Measurements from ENCODE around the gene DHODH.
"Not testable (repeated sequence)": the region's sequence is repeated elsewhere in the genome, so short reads cannot be mapped to it uniquely, and the experiment has no call there.

DHODH gene

DNA sequence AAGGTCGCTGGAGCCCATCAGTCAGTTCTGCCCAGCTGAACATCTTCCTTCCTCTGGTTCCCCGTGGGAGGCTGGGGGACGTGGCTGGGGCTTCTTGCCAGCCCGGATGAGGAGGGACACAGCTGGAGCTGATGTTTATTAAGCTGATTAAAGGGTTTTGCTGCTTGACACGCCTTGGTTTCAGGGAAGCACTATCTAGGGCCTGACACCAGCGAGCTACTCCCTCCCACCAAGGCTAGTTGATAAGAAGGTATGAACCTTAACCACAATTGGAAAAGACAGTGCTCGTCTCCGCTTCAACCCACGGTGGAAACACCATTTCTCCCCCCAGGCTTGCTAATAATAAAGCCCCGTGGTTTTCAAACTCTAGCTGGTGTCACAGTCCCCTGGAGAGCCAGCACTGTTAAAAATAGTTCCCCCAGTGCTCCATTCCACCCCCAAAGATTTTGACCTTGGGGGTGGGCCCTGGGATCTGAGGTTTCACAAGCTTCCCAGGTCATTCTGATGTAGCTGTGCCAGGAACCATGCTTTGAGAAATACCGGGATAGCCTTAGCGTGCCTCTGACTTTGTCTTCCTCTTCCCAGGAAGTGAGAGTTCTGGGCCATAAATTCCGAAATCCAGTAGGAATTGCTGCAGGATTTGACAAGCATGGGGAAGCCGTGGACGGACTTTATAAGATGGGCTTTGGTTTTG is 5.5 kb downstream of the DHODH start:
- no peak for DNase-seq

DNA sequence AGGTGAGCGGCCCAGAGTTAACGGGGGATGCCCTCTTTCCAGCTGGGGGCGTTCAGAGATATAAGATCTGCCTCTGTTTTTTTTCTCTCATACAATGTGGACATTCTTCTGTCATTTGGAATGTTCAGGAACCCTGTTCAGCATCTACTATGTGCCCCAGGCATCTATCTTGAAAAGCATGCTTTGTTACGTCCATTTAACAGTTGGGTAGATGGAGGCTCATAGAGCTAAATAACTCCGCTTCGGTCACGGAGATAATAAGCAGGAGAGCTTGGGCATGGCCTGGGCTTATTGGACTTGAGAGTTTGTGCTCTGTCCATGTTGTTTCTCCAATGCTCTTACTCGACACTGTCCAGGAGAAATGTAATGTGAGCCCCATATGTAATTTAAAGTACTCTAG is 6.1 kb downstream of the DHODH start:
- DNase-seq: no peak

DNA sequence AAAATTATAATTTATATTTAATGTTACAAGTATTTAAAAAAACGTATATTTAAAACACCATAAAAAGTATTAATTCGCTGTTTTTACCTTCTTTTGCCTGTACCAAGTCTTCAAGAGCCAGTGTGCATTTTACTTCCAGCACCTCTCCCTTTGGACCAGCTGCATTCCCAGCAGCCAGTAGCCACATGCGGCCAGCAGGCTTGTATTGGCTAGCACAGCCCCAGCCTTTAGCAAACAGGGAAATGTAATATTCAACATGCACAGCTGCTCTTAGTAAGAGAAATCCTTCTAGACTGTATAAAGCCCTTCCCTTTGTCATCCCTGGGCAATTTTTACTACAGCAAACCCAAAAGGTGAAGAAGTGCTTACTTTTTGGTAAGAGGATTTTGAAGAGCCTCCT is 6.6 kb downstream of the DHODH start:
- no peak for DNase-seq

DNA sequence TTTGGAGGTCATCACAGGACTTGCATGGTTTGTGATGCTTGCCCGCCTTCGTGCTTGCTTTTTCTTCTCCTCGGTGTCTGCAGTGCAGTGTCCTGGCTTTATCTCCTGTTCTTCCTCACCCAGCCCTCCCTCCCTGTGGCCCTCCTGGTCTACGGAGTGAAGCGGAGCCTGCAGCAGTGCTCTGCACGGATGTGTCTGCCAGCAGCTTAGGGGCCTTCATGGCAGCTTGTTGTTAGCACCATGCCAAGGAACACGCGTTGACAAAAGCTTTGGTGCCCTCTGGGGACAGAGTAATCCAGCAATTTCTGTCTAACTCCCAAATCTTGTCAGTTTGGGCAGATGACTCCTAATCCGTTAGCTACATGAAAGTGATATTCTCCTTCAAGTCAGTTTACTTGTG is 9.9 kb downstream of the DHODH start:
- no peak for DNase-seq

DNA sequence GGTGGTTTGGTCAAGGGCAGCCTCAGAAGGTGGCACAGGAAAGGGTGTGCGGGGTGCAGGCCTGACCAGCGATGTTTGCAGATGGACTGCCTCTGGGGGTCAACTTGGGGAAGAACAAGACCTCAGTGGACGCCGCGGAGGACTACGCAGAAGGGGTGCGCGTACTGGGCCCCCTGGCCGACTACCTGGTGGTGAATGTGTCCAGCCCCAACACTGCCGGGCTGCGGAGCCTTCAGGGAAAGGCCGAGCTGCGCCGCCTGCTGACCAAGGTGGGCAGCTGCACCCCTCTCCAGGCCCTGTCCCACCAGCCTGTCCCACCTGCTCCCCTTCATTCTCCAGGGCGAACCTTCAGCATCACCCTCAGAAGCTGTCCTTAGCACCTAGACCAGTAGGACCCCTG is 12.5 kb downstream of the DHODH start:
- no peak for DNase-seq

DNA sequence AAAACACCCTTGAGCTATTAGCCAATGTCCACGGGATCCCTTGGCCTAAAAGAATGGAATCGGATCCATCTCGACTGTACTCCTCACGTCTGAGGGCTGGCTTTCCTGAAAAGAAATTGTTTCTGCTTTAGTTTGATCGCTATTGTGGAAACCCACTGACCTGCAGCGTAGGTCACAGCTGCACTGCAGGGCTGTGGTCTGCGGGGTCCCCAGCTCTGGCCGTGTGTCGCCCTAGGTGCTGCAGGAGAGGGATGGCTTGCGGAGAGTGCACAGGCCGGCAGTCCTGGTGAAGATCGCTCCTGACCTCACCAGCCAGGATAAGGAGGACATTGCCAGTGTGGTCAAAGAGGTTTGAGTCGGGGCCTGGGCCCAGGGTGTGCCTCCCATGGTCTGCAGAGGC is 13.6 kb downstream of the DHODH start:
- DNase-seq: no peak

DNA sequence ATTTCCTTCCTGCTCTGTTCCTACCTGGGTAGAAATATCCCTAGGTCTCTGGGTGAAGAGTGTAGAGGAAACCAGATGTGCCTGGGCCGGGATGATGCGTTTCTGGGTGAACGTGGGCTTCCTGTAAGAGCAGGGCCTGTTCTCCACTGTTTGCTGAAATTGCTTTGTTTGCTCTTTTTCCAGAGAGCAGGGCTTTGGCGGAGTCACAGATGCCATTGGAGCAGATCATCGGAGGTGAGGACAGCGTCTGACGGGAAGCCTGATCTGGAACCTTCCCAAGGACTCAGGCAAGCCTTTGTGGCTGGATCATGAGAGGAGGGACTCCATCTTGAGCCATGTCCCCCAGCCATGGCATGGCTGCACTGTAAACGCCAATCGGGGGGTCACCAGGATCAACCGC is 15.4 kb downstream of the DHODH start:
- no peak for DNase-seq

DNA sequence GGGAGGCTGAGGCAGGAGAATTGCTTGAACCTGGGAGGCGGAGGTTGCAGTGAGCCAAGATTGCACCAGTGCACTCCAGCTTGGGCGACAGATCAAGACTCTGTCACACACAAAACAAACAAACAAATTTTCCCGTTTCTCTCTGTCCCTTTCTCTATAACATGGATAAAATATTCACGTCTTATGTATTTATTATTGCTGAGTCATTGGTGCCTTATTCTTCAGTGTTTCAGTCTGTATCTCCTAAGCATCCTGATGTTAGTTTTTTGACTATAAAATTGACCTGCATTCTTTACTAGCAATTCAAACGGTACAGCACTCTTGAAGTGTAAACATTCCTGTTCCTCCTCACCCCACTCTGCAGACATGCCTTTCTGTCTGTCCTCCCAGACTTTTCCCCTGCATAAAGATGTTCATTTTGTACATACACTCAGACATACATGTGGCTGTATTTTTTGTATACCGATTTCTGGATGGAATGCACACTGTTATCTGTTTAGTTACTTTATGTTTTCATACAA is 16.4 kb downstream of the DHODH start:
- no peak for DNase-seq

DNA sequence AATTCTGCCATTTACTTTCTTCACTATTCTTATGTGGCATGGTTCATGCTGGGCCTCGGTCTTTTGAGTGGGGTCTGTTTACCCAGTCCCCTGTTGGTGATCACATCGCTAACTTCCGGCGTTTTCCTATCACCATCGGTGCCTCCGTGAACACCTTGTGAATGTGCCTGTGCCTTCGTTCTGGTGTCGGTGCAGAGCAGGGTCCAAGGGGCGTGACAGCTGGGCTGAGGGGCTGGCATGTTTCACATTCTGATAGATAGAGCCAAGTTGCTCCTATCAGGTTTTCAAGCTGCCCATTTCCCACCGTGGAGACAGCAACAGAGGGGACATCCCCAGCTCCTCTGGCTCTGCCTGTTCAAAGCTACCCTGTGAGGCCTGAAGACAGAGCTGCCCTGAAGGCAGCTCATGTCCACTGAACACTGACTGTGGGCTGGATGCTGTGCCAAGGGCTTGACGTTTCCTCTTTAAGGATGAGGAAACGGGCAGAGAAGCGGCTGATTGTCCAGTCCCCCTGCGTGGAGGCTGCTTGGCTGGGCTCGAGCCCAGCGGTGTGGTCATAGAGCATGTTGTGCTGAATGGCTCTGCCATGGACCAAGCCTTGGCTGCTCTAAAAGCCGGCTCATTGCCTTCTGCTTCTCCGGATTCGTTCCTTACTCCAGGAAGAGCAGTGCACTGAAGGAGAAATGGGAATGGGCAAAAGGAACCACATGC is 17.0 kb downstream of the DHODH start:
- DNase-seq: no peak

DNA sequence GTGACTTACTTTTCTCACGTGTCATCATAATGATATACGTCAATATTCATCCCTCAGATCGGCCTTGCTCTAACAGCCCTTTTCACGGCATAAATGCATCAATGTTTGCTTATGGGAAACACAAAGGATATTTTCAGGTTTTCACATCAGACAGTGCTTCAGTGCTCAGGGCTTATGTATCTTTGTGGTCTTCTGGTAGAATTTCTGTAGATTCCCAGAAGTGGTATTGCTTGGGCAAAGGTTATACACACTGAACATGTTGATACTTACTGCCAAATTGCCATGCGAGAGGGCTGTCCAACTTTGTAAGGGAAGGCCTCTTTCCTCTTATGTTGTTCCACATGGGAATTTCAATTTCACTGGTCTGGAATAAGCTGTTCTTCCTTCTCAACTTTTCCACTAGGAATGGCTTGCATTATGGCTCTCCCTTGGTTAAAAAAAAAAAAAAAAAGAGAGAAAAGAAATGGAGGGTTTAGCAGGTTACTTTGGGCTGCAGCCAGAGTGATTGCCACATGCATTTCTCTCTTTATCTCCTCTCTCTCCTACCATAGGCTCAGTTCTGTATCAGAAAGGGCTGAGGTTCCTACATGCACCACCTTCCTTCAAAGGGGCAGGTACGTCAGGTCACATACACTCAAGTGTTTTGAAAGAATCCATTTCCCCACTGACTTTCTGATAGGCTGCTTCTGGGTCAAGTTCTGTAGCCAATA is 19.3 kb downstream of the DHODH start:
- DNase-seq: no peak

DNA sequence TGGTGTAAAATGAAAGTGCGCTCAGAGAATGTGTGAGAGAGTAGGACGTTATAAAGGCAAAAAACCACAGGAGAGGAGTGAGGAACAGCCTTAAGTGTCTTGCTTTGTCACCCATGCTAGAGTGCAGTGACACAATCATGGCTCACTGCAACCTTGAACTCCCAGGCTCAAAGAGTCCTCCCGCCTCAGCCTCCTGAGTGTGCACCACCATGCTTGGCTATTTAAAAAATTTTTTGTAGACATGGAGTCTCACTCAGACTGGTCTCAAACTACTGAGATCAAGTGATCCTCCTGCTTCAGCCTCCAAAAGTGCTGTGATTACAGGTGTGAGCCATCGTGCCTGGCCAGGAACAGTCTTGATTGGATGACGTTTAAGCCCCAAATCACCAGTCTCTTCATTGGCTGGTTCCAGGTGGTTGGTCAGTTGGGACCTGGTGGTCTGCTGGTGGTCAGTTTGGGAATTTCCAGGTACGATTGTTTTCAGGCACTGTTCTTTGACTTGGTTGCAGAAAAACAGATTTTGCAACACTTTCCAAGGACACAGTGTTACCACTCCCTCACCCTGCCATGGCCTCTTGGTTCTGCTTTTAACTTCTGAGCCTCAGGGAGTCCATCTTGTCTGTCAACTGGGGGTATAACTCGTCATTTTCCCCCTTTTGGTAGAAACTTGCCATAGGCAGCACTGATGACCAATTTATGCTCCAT is 21.2 kb downstream of the DHODH start:
- DNase-seq: no peak

DNA sequence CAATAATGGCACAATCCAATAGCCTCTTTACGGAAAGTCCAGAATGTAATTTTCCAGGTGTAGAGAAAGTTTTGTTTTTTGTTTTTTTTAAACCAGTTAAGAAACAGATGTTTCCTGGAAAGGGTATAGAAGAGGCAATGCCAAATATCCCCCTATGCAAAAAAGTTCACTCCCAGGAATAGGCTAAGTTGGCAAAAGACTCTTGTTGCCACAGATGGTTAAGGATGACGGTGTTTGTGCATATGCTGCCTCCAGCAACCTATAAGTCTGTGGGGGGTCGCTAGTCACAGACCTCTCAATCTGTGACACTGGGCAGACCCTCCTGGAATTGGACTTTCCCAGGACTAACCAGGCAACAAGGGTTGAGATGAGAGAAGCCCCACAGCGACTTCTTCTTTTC is 24.9 kb downstream of the DHODH start:
- no peak for DNase-seq

DNA sequence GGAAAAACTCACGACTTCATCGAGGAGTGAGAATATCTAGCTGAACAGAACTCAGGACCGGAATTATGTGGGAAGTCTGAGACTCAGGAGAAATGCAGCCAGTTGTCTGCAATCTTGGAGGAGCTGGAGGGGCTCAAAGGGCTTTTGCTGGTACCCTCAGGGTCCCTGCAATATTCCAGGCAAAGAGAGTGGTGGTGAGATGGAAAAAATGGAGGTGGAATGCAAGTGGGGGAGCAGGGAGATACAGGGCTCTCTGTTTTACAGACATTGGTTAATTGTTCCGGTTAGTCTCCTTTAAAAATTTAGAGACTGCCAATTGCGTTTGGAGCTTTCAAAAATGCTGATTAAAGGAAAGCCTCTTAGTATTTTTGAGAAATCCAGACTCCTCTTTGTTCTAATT is 27.6 kb downstream of the DHODH start:
- DNase-seq: no peak

DNA sequence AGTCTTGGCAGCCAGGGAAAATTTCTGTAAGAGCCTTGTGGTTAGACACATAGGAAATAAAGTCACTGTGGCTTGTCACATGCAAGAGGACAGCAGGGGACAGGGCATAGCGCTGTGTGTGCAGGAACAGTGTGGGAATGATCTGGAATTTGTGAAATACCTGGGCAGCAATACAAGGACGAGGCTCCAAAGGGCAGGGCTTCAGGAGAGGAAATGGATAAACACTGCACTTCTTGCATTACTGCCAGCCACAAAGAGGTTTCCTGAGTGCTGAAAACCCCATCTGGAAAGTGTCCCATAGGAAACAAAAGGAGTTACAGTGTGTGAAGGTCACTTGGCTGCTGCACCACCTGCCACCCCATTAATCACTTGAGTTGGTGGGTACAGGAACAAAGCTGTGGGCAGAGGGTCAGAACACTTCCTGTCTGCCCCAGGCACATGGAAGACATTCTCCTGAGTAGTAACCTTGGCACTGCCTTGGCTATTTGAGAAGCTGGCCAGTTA is 33.7 kb downstream of the DHODH start:
- DNase-seq: no peak

DNA sequence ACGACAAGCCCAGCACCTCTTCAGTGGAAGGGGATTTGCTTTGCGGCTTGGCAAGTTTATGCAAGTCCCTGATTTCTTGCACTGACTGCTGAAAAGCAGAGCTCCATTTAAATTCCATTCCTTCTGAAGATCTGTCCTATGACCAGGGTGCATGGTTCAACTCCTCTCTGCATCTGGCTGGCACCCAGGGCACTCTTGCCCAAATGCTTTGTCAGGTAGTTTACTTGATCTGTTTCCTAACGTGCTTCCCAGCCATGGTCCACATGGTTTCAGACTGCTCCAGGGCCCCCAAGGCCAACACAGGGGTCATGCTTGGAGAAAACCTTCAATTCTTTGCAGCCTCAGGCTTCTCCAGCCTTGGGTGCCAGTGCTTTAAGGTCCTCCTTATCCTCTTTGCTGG is 34.5 kb downstream of the DHODH start:
- DNase-seq: no peak

DNA sequence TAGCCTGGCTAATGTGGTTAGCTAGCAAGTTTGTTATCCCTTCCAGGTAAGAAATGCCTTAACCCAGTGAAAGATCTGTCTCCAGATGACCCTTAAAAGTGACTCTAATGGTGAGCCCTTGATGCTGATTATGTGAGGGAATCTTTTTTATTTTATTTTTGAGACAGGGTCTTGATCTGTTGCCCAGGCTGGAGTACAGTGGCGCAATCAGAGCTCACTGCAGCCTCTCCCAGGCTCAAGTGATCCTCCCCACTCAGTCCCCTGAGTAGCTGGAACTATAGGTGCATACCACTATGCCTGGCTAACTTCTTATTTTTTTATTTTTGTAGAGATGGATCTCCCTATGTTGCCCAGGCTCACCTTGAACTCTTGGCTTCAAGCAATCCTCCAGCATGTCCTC is 35.0 kb downstream of the DHODH start:
- DNase-seq: no peak

DNA sequence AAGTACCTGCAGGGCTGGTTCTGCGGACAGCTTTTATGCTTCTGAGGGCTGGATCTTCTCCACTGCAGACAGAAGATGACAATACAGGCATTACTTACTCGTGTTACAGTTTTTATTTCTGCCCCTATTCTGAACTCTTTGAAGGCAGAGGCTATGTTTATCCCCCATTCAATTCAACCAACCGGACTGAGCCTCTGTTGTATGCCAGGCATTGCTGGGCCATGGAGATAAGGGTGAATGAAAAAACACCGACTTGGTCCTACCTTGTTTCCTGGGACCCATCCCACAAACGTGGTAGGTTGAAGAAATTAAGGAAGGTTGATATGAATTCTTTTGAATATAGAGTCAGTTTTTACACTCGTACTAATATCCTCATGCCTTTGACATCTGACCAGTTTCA is 35.8 kb downstream of the DHODH start:
- DNase-seq: no peak

DNA sequence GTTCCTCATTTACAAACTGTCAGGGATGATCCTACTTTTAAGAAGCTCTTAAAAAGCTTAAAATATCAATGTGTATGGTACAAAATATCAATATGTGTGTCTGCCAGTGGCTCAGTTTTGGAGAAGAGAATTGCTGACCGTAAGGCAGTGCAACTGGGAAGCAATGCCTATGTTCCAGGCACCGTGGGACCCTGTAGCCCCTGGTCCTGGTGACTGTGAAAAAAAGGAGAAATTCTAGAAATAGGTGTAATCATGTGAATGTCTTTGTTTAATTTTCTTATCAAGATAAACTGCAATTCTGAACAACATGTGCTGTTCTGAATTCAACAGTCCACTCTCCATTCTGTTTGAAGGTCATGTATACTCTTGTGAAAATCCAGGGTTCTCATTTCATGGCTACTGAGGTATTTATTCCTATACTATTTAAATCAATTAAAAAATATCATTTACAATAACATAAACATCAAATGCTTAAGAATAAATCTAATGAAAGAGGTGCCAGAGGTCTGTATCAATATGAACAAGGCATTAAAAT is 36.3 kb downstream of the DHODH start:
- DNase-seq: no peak

DNA sequence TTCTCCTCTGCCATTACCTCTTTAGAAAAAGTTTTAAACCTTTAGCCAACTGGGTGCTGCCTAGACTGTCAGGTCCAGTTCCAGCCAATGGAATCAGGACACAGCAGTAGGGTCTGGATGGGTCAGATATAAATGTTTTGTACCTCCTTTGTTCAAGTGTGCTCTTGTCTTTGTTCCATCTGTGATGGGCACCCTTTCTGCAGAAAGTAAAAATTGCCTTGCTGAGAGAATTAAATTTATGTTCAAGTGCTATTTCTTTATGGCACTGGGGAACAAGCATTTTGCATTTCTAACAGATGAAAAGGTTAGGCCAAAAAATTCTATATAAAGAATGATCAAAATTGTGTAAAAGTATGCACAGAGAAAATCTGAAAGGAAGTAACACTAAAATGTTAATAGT is 40.6 kb downstream of the DHODH start:
- DNase-seq: no peak

DNA sequence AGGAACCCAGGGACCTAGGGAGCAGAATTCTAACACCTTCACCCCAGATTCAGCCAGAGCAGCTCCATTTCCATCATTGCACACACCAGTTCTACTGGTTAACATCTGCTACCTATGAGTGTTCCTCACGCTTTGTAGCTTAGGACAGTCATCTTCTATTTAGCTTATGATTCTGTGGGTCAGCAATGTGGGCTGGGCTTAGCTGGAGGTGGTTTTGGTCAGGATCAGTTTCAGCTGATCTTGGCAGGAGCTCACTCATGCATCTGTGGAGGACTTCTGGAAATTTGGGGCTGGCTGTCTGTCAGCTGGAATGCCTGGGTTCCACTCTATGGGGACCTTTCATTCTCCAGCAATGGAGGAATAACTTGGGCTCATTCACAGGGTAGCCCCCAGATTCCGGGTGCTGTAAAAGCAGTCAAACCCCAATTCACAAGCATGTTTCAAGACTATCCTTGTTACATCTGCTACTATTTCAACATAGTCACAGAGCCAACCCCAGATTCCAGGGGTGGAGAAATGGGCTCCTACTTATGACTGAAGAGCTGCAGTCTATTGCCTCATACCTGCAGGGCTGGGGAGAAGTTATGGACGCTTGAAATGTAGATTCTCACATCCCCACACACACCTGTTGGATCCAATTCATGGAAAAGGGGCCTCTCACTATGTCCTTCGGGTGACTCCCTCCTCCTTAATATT is 42.4 kb downstream of the DHODH start:
- DNase-seq: no peak

DNA sequence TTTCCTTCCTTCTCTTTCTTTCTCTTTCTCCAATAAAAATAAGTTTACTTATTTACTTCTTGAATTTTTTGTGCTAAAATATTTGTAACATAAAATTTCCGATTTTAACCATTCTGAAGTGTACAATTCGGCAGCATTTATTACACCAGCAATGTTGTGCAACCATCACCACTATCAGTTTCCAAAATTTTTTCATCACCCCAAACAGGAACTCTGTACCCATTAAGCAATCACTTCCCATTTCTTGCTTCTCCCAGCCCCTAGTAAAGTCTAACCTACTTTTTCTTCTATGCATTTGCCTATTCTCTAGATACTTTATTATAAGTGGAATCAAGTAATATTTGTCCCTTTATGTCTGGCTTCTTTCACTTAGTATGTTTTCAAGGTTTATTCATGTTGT is 43.3 kb downstream of the DHODH start:
- DNase-seq: no peak

DNA sequence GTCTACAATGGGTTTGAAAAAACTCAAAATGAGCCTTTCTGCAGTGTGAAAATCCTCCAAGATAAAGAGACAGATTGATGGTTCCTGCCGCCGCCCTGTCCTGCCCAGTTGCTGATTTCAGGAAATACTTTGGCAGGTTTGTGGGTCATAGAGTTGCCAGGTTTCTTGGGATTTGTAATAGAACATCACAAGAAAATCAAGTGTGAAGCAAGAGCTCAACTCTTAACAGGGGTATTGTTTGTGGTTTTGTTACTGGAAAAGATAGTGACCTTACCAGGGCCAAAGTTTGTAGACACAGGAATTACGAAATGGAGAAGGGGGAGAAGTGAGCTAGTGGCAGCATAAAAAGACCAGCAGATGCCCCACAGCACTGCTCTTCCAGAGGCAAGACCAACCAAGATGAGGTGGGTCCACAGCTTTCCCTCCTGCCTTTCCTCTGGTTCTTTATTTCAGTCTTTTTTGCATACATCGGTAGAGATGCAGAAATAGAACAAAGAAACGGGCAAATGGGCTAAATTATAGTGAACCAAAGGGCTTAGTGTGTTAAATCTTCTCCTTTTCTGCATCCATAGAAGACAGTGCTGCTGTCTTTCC is 45.8 kb downstream of the DHODH start, which contains the start of gene HP:
Gene HP (plus strand): TSS at position 252 of the 594 bp plus-strand sequence. CDS start 148 bp downstream, at position 400.
- DNase-seq: not testable (repeated sequence)

All from stimulated activated CD4-positive, alpha-beta T cell treated with anti-CD3 and anti-CD28 coated beads, Interleukin-4, amount 100 ng/mL, for 4 hours (primary cell).